GM18499 (cell line): ENCODE measurements around the gene PSMD5.

Experiments
- ATAC-seq: cut with Tn5 transposase; IDR thresholded peaks from one replicate; pipeline ENCODE4 v1.9.1; 2021; ENCODE audit warnings: moderate number of reproducible peaks; ENCODE audit not compliant: insufficient read depth, unreplicated experiment

The PSMD5 gene

GRCh38 chr9:120768247-120768646, 74.5 kb downstream of the PSMD5 start:
- ATAC-seq: no peak

- no peak for ATAC-seq
Measured at GRCh38 chr9:120767451-120767850, 75.3 kb downstream of the PSMD5 start.
